AG04449 (cell line): ENCODE measurements around the gene CNR2.
"Not testable (repeated sequence)": the region's sequence is repeated elsewhere in the genome, so short reads cannot be mapped to it uniquely, and the experiment has no call there.

Experiments used
- CTCF ChIA-PET: fragments of 350-600 bp; formaldehyde crosslinking; extraction: SDS; loops from one replicate; lab custom pipeline; 2021; ENCODE audit warnings: antibody characterized with exemption; lab: Yijun Ruan, JAX
- POLR2A ChIA-PET: fragments of 400-600, 350-600 bp; formaldehyde crosslinking; extraction: SDS; loops from one replicate; lab custom pipeline; 2020; ENCODE audit warnings: antibody characterized with exemption, inconsistent platforms; lab: Yijun Ruan, JAX
- DNase-seq: peaks from one replicate; pipeline ENCODE4 v3.0.0-alpha.2; 2010; ENCODE audit warnings: low read depth, low spot score
- H3K4me3 ChIP-seq: 2 replicates; pipeline ENCODE4 v1.5.1; 2011; ENCODE audit warnings: low read depth, mild to moderate bottlenecking, control low read depth, low read length
- CTCF ChIP-seq: IDR thresholded peaks from one replicate; pipeline ENCODE4 v1.5.1; 2011; ENCODE audit warnings: mild to moderate bottlenecking, moderate library complexity, low read length, control low read depth, inconsistent platforms; ENCODE audit not compliant: insufficient read depth; ENCODE audit errors: missing control alignments

Gene CNR2

GRCh38 chr1:23913212-23913880 is at the start of gene CNR2:
Gene CNR2, minus strand, starts transcription at chr1:23913362. Its CDS starts 37,745 bp downstream, at chr1:23875617.
- H3K4me3 ChIP-seq = no peak within 1 kb of the TSS
- DNase-seq = no peak
- no peak for TF ChIP-seq CTCF
- POLR2A ChIA-PET = no interaction called here
- CTCF ChIA-PET = interaction anchor here (2.2 kb wide), 1 partner anchor 142 kb away, joined by 10 read pairs; no protein-coding TSS in a partner anchor

- ChIA-PET POLR2A (interaction anchor here (0.9 to 1.0 kb wide), 3 partner anchors 35 to 160 kb away, joined by 3 read pairs; partner anchors contain the start of gene GALE), CTCF (interaction anchor here (0.7 to 1.9 kb wide), 6 partner anchors 8 to 151 kb away, joined by 3 to 10 read pairs (median 4); no protein-coding TSS in a partner anchor)
- TF ChIP-seq CTCF = no peak
- H3K4me3 ChIP-seq = peak overlapping the region; percentile 55
- DNase-seq = no peak
Measured at GRCh38 chr1:23960291-23961020, 47.3 kb upstream of the CNR2 start.

GRCh38 chr1:23959461-23960290 is 46.5 kb upstream of the CNR2 start, which contains the start of gene PNRC2:
Gene PNRC2, plus strand, starts transcription at chr1:23959828. Its CDS starts 1,630 bp downstream, at chr1:23961458.
- DNase-seq = peak; percentile 67
- CTCF ChIA-PET = interaction anchor here (0.7 to 1.9 kb wide), 5 partner anchors 9 to 150 kb away, joined by 3 to 10 read pairs (median 4); no protein-coding TSS in a partner anchor

GRCh38 chr1:23958810-23959460 is 45.8 kb upstream of the CNR2 start:
- CTCF ChIA-PET = interaction anchor here (1.7 to 1.8 kb wide), 2 partner anchors 18 to 69 kb away, joined by 5 to 10 read pairs; no protein-coding TSS in a partner anchor
- peak; percentile 65 for DNase-seq
- peak overlapping the region; percentile 55 for H3K4me3 ChIP-seq
- peak; percentile 53 for TF ChIP-seq CTCF
- POLR2A ChIA-PET = interaction anchor here (0.5 to 1.0 kb wide), 3 partner anchors 14 to 73 kb away, joined by 3 read pairs; partner anchors contain the start of gene SRSF10

More at GRCh38 chr1:23959461-23960290, 46.5 kb upstream of the CNR2 start, which contains the start of gene PNRC2:
- no peak for TF ChIP-seq CTCF
- peak within 1 kb of the TSS; percentile 55 for H3K4me3 ChIP-seq
- POLR2A ChIA-PET = interaction anchor here (0.6 to 1.0 kb wide), 4 partner anchors 15 to 63 kb away, joined by 3 read pairs; partner anchors contain the start of gene SRSF10

- ChIA-PET CTCF (interaction anchor here (2.6 kb wide), 1 partner anchor 70 kb away, joined by 10 read pairs; no protein-coding TSS in a partner anchor), POLR2A (interaction anchor here (0.5 kb wide), 1 partner anchor 72 kb away, joined by 3 read pairs; no protein-coding TSS in a partner anchor)
- H3K4me3 ChIP-seq = peak overlapping the region; percentile 55
- not testable (repeated sequence) for DNase-seq
Measured at GRCh38 chr1:23958040-23958809, 45.1 kb upstream of the CNR2 start.
